GM23338 (cell line): ENCODE measurements around the gene CAVIN2. TPM values are rescaled to one million over a fixed set of nuclear protein-coding genes. Genes with fewer than 3 reads are reported as not detected.

Source experiments
- ATAC-seq: fragments of 200-7000 bp; cut with Tn5 transposase; 3 replicates; pipeline ENCODE4 v1.9.1; 2020
- DNase-seq: peaks from one replicate; pipeline ENCODE4 v3.0.0-alpha.2; 2015; ENCODE audit warnings: low spot score
- H2AFZ ChIP-seq: fragments of 200-600 bp; sonication (generic); 2 replicates; pipeline ENCODE4 v1.8.0; 2016; ENCODE audit warnings: antibody characterized with exemption, mild to moderate bottlenecking, moderate library complexity
- H3F3A ChIP-seq: fragments of 200-600 bp; sonication (generic); replicated peaks from 2 replicates; pipeline ENCODE4 v1.8.0; 2017; ENCODE audit warnings: antibody characterized with exemption, mixed run types, low read depth
- H3K27ac ChIP-seq: fragments of 200-600 bp; sonication (generic); 2 replicates; pipeline ENCODE4 v1.6.1; 2016; ENCODE audit warnings: low read depth
- H3K27me3 ChIP-seq: fragments of 200-600 bp; sonication (generic); 2 replicates; pipeline ENCODE4 v1.8.0; 2016; ENCODE audit warnings: mild to moderate bottlenecking, mixed run types, moderate library complexity; ENCODE audit not compliant: insufficient read depth
- H3K36me3 ChIP-seq: fragments of 200-600 bp; sonication (generic); 2 replicates; pipeline ENCODE4 v1.8.0; 2016; ENCODE audit warnings: mild to moderate bottlenecking; ENCODE audit not compliant: insufficient read depth
- H3K4me1 ChIP-seq: fragments of 200-600 bp; sonication (generic); 2 replicates; pipeline ENCODE4 v1.8.0; 2016; ENCODE audit warnings: mild to moderate bottlenecking, moderate library complexity; ENCODE audit not compliant: insufficient read depth
- H3K4me2 ChIP-seq: fragments of 200-600 bp; sonication (generic); 2 replicates; pipeline ENCODE4 v1.7.1; 2017; ENCODE audit warnings: mixed run types
- H3K4me3 ChIP-seq: fragments of 200-600 bp; sonication (generic); 2 replicates; pipeline ENCODE4 v1.6.1; 2016; ENCODE audit warnings: mixed run types
- H3K79me2 ChIP-seq: fragments of 200-600 bp; sonication (generic); replicated peaks from 2 replicates; pipeline ENCODE4 v1.8.0; 2017; ENCODE audit warnings: mild to moderate bottlenecking; ENCODE audit not compliant: insufficient read depth
- H3K9me2 ChIP-seq: fragments of 200-600 bp; sonication (generic); 2 replicates; pipeline ENCODE4 v1.8.0; 2017; ENCODE audit not compliant: insufficient read depth
- H4K20me1 ChIP-seq: fragments of 200-600 bp; sonication (generic); replicated peaks from 2 replicates; pipeline ENCODE4 v1.8.0; 2017; ENCODE audit warnings: mild to moderate bottlenecking; ENCODE audit not compliant: insufficient read depth
- H3K27ac Mint-ChIP-seq: 2 replicates; pipeline ENCODE4 v1.8.0; 2020; ENCODE audit warnings: inconsistent platforms, mild to moderate bottlenecking, moderate library complexity, mixed read lengths
- H3K27me3 Mint-ChIP-seq: 3 replicates; pipeline ENCODE4 v1.8.0; 2022; ENCODE audit warnings: low read depth, mild to moderate bottlenecking, moderate library complexity, mixed read lengths, inconsistent platforms; ENCODE audit not compliant: insufficient read depth, poor library complexity
- H3K36me3 Mint-ChIP-seq: 3 replicates; pipeline ENCODE4 v1.8.0; 2021; ENCODE audit warnings: low read depth, mild to moderate bottlenecking, inconsistent platforms, moderate library complexity, mixed read lengths
- H3K4me1 Mint-ChIP-seq: 3 replicates; pipeline ENCODE4 v1.8.0; 2020; ENCODE audit warnings: mild to moderate bottlenecking, inconsistent platforms, mixed read lengths
- H3K4me3 Mint-ChIP-seq: 3 replicates; pipeline ENCODE4 v1.8.0; 2021; ENCODE audit warnings: moderate library complexity, mild to moderate bottlenecking, inconsistent platforms, mixed read lengths
- H3K9me3 Mint-ChIP-seq: 3 replicates; pipeline ENCODE4 v1.8.0; 2020; ENCODE audit warnings: moderate library complexity, mild to moderate bottlenecking, inconsistent platforms, mixed read lengths
- CREB1 ChIP-seq: fragments of 250-450 bp; sonication (Bioruptor Pico); IDR thresholded peaks from 2 replicates; pipeline ENCODE4 v1.5.0; 2020; ENCODE audit warnings: low read depth, mild to moderate bottlenecking, moderate library complexity
- CTCF ChIP-seq, 2 experiments: fragments of 200-600 bp in 1 of 2; sonication (generic) in 1 of 2; conservative IDR thresholded peaks; 2 replicates each; pipeline versions ENCODE4 v1.5.1 to v1.6.1; 2016 to 2017; ENCODE audit warnings: antibody characterized with exemption in 2 of 2, low read depth in 2 of 2, mild to moderate bottlenecking in 2 of 2, moderate library complexity in 1 of 2
- EZH2 ChIP-seq: fragments of 200-600 bp; sonication (generic); IDR thresholded peaks from one replicate; pipeline ENCODE4 v1.8.0; 2017; ENCODE audit warnings: antibody characterized with exemption, mild to moderate bottlenecking, low read depth; ENCODE audit not compliant: unreplicated experiment
- EZH2phosphoT487 ChIP-seq: fragments of 200-600 bp; sonication (generic); IDR thresholded peaks from one replicate; pipeline ENCODE4 v1.8.1; 2018; ENCODE audit warnings: antibody characterized with exemption; ENCODE audit not compliant: unreplicated experiment
- JUNB ChIP-seq: IDR thresholded peaks from one replicate; pipeline ENCODE4 v1.6.1; 2016; ENCODE audit warnings: antibody characterized with exemption; ENCODE audit not compliant: unreplicated experiment
- NANOG ChIP-seq: IDR thresholded peaks from 2 replicates; pipeline ENCODE4 v1.6.1; 2016; ENCODE audit warnings: antibody characterized with exemption, borderline replicate concordance
- POLR2AphosphoS5 ChIP-seq: IDR thresholded peaks from 2 replicates; pipeline ENCODE4 v1.6.1; 2016; ENCODE audit warnings: antibody characterized with exemption, low read depth
- REST ChIP-seq: IDR thresholded peaks from one replicate; pipeline ENCODE4 v1.6.1; 2018; ENCODE audit warnings: antibody characterized with exemption; ENCODE audit not compliant: unreplicated experiment
- STAT1 ChIP-seq: IDR thresholded peaks from one replicate; pipeline ENCODE4 v1.6.1; 2016; ENCODE audit warnings: antibody characterized with exemption; ENCODE audit not compliant: unreplicated experiment
- ZNF114 ChIP-seq: fragments of 250-450 bp; sonication (Bioruptor Pico); IDR thresholded peaks from 2 replicates; pipeline ENCODE4 v1.5.0; 2020; ENCODE audit warnings: mild to moderate bottlenecking, moderate library complexity
- ZNF331 ChIP-seq: fragments of 250-450 bp; sonication (Bioruptor Pico); IDR thresholded peaks from 2 replicates; pipeline ENCODE4 v1.5.0; 2020; ENCODE audit warnings: low read depth, mild to moderate bottlenecking, moderate library complexity
- ZNF462 ChIP-seq: fragments of 250-450 bp; sonication (Bioruptor Pico); IDR thresholded peaks from 2 replicates; pipeline ENCODE4 v1.5.0; 2020; ENCODE audit warnings: mild to moderate bottlenecking, moderate library complexity
- polyA plus RNA-seq: library from polyadenylated mRNA; unstranded; fragments of >200 nt; fragmentation: Nextera tagmentation; extraction: Ambion mirVana; gene quantifications from 2 replicates; pipeline ENCODE4 v1.2.1, GENCODE V29; 2016
- total RNA-seq: library from RNA; depleted of rRNA; stranded (reverse); fragments of >200 nt; shearing (Covaris generic); gene quantifications from 2 replicates; pipeline ENCODE4 v1.2.3, GENCODE V29; 2014

Gene CAVIN2
- total and polyA plus RNA-seq, 2 experiments from 2014 or later = 0.07 to 0.15 TPM

GRCh38 chr2:191838526-191838925 lies 8.4 kb downstream of the CAVIN2 start:
- H3K27me3 Mint-ChIP-seq = peaks cover 2% of the 10 kb centered on the region
- H3K27ac ChIP-seq = no peak overlapping the region
- H3K4me2 ChIP-seq = no peak overlapping the region
- H3K4me1 ChIP-seq = no peaks in the 10 kb centered on the region
- H3K4me1 Mint-ChIP-seq = peaks cover 13% of the 10 kb centered on the region
- H3K27ac Mint-ChIP-seq = no peak overlapping the region
- ATAC-seq (no peak), DNase-seq (no peak)
- no peaks in the 10 kb centered on the region for H3K9me2 ChIP-seq
- H4K20me1 ChIP-seq = no peaks in the 10 kb centered on the region
- H3K36me3 Mint-ChIP-seq = no peaks in the 10 kb centered on the region; the same call in 2 of the 3 replicates
- no peaks in the 10 kb centered on the region for H3K27me3 ChIP-seq
- peak overlapping the region; percentile 63; the same call in 1 of the 2 replicates for H2AFZ ChIP-seq
- TF ChIP-seq STAT1 = no peak
- TF ChIP-seq ZNF462 (CRISPR knock-in tag) = no peak
- no peak for TF ChIP-seq EZH2phosphoT487
- TF ChIP-seq JUNB = no peak
- TF ChIP-seq REST = no peak
- no peak for TF ChIP-seq CREB1
- TF ChIP-seq ZNF331 = no peak
- TF ChIP-seq NANOG = no peak
- TF ChIP-seq POLR2AphosphoS5 = no peak
- TF ChIP-seq ZNF114 = no peak
- TF ChIP-seq CTCF (conservative IDR thresholded peaks at IDR 0.05; ENCODE audit: low read depth in 2 of 2) = no peak
- TF ChIP-seq EZH2 = no peak
- no peak overlapping the region for H3K4me3 Mint-ChIP-seq
- no peaks in the 10 kb centered on the region for H3F3A ChIP-seq
- H3K9me3 Mint-ChIP-seq = no peaks in the 10 kb centered on the region; the same call in 2 of the 3 replicates
- H3K79me2 ChIP-seq = no peaks in the 10 kb centered on the region
- H3K36me3 ChIP-seq = no peaks in the 10 kb centered on the region
- no peak overlapping the region for H3K4me3 ChIP-seq
